HEK293 (cell line): ENCODE results near the gene DLX4.

Experiments
- TCF7L2 ChIP-seq: IDR thresholded peaks from 2 replicates; pipeline ENCODE4 v1.6.1; 2011; ENCODE audit warnings: low read depth, mild to moderate bottlenecking, inconsistent platforms, low read length, moderate library complexity, borderline replicate concordance
- ZNF10 ChIP-seq: fragments of 450-650 bp; formaldehyde crosslinking; IDR thresholded peaks from 2 replicates; pipeline ENCODE4 v1.5.1; 2017; ENCODE audit warnings: missing biosample characterization, missing genetic modification characterization
- ZNF530 ChIP-seq: fragments of 450-650 bp; formaldehyde crosslinking; IDR thresholded peaks from 2 replicates; pipeline ENCODE4 v1.5.1; 2016; ENCODE audit warnings: low read depth, missing biosample characterization, missing genetic modification characterization
- ZNF830 ChIP-seq: fragments of 450-650 bp; IDR thresholded peaks from 2 replicates; pipeline ENCODE4 v1.5.0; 2018; ENCODE audit warnings: missing biosample characterization, missing genetic modification characterization, low read depth, mild to moderate bottlenecking, moderate library complexity
- TF ChIP-seq, protein P1 (sequence below): fragments of 450-650 bp; formaldehyde crosslinking; IDR thresholded peaks from 2 replicates; pipeline ENCODE4 v1.5.1; 2016; ENCODE audit warnings: missing biosample characterization, missing genetic modification characterization
- TF ChIP-seq, protein P2 (sequence below): fragments of 450-650 bp; formaldehyde crosslinking; IDR thresholded peaks from 2 replicates; pipeline ENCODE4 v1.5.1; 2017; ENCODE audit warnings: missing biosample characterization, missing genetic modification characterization

DNA sequence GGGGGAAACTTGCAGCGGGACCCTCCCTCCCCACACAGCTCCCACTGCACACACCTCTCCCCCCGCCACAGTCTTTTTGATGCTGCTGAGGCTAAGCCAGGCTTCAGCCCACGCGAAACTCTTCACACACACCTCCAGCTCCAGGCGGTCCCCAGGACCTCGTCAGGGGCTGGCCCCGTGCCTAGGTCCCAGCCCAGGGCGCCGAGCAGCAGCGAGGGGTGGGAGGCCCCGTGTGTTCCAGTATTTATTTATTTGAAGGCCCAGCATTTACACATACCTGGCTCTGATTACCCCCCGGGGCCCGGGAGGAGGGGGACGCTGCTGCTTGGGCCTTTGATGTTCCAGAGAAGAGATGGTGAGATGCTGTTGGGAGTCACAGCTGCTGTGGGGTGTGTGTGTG is 44.9 kb upstream of the DLX4 start:
- TF ChIP-seq, protein P1, sequence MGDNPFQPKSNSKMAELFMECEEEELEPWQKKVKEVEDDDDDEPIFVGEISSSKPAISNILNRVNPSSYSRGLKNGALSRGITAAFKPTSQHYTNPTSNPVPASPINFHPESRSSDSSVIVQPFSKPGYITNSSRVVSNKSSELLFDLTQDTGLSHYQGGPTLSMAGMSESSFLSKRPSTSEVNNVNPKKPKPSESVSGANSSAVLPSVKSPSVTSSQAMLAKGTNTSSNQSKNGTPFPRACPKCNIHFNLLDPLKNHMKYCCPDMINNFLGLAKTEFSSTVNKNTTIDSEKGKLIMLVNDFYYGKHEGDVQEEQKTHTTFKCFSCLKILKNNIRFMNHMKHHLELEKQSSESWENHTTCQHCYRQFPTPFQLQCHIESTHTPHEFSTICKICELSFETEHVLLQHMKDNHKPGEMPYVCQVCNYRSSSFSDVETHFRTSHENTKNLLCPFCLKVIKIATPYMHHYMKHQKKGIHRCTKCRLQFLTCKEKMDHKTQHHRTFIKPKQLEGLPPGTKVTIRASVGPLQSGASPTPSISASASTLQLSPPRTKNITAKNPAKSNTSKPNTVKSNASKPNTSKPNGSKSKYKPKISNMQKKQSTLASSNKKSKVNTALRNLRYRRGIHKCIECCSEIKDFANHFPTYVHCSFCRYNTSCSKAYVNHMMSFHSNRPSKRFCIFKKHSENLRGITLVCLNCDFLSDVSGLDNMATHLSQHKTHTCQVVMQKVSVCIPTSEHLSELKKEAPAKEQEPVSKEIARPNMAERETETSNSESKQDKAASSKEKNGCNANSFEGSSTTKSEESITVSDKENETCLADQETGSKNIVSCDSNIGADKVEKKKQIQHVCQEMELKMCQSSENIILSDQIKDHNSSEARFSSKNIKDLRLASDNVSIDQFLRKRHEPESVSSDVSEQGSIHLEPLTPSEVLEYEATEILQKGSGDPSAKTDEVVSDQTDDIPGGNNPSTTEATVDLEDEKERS (tag by site-specific recombination): no peak
- TF ChIP-seq TCF7L2 (no peak), ZNF830 (tag by site-specific recombination) (no peak), ZNF10 (no peak), ZNF530 (tag by site-specific recombination) (no peak)
- TF ChIP-seq, protein P2, sequence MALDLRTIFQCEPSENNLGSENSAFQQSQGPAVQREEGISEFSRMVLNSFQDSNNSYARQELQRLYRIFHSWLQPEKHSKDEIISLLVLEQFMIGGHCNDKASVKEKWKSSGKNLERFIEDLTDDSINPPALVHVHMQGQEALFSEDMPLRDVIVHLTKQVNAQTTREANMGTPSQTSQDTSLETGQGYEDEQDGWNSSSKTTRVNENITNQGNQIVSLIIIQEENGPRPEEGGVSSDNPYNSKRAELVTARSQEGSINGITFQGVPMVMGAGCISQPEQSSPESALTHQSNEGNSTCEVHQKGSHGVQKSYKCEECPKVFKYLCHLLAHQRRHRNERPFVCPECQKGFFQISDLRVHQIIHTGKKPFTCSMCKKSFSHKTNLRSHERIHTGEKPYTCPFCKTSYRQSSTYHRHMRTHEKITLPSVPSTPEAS (tag by site-specific recombination): no peak
